Panc1 (cell line): ENCODE data around the gene NOL7. TPM values are rescaled to one million over a fixed set of nuclear protein-coding genes. Genes with fewer than 3 reads are reported as not detected.

Experiments used
- ATAC-seq: fragments of 200-7000 bp; cut with Tn5 transposase; 2 replicates; pipeline ENCODE4 v1.9.1; 2020; ENCODE audit warnings: mild to moderate bottlenecking, moderate library complexity
- BruUV-seq: library from RNA; stranded (reverse); fragments of 400-500 nt; replicated peaks from 2 replicates; lab custom pipeline; 2021; lab: Mats Ljungman, UMichigan
- CTCF ChIA-PET: fragments of 300-600 bp; sonication (Branson Sonifier 250); formaldehyde crosslinking; loops from one replicate; lab custom pipeline; 2022; ENCODE audit warnings: antibody characterized with exemption; lab: Charles Lee
- POLR2A ChIA-PET: fragments of 300-600 bp; sonication (Branson Sonifier 250); formaldehyde crosslinking; loops from one replicate; lab custom pipeline; 2022; ENCODE audit warnings: antibody characterized with exemption; lab: Charles Lee
- DNase-seq: peaks from one replicate; pipeline ENCODE4 v3.0.0-alpha.2; 2010; ENCODE audit warnings: low read depth, low spot score
- H3K27ac ChIP-seq: 2 replicates; pipeline ENCODE4 v1.5.1; 2011; ENCODE audit warnings: mild to moderate bottlenecking, low read length, inconsistent platforms
- H3K27me3 ChIP-seq: fragments of 200-500 bp; sonication (Bioruptor generic); 2 replicates; pipeline ENCODE4 v1.6.0; 2014; ENCODE audit warnings: low read length, inconsistent platforms; ENCODE audit not compliant: control insufficient read depth, insufficient read depth
- H3K36me3 ChIP-seq: fragments of 200-500 bp; sonication (Bioruptor generic); 2 replicates; pipeline ENCODE4 v1.5.1; 2014; ENCODE audit warnings: inconsistent platforms, mild to moderate bottlenecking, low read length, moderate library complexity; ENCODE audit not compliant: control insufficient read depth, insufficient read depth
- H3K4me1 ChIP-seq: 2 replicates; pipeline ENCODE4 v1.5.1; 2011; ENCODE audit warnings: inconsistent platforms, mild to moderate bottlenecking, low read length, moderate library complexity; ENCODE audit not compliant: control insufficient read depth, insufficient read depth
- H3K4me3 ChIP-seq, 2 experiments: 2 replicates each; pipeline ENCODE4 v1.5.1; 2011 to 2012; ENCODE audit warnings: low read depth in 2 of 2, low read length in 2 of 2, mild to moderate bottlenecking in 2 of 2, inconsistent platforms in 1 of 2, moderate library complexity in 1 of 2
- H3K9me3 ChIP-seq: fragments of 200-500 bp; sonication (Bioruptor generic); 2 replicates; pipeline ENCODE4 v1.5.1; 2014; ENCODE audit warnings: low read depth, mild to moderate bottlenecking, inconsistent platforms, low read length, moderate library complexity; ENCODE audit not compliant: control insufficient read depth, insufficient read depth
- CTCF ChIP-seq: fragments of 450-650 bp; IDR thresholded peaks from 2 replicates; pipeline ENCODE4 v1.5.1; 2017; ENCODE audit warnings: mild to moderate bottlenecking
- POLR2AphosphoS5 ChIP-seq: IDR thresholded peaks from 2 replicates; pipeline ENCODE4 v1.6.1; 2012; ENCODE audit warnings: mild to moderate bottlenecking, low read depth, low read length, moderate library complexity
- REST ChIP-seq, 2 experiments: IDR thresholded peaks; 2 replicates each; pipeline ENCODE4 v1.6.1; 2011 to 2012; ENCODE audit warnings: low read depth in 2 of 2, control low read depth in 1 of 2, low read length in 1 of 2, mild to moderate bottlenecking in 1 of 2, moderate library complexity in 1 of 2; ENCODE audit not compliant: insufficient read depth in 1 of 2
- SIN3A ChIP-seq: IDR thresholded peaks from 2 replicates; pipeline ENCODE4 v1.6.1; 2012; ENCODE audit warnings: low read depth, mild to moderate bottlenecking, low read length, moderate library complexity, borderline replicate concordance; ENCODE audit not compliant: insufficient read depth
- TCF7L2 ChIP-seq: IDR thresholded peaks from 2 replicates; pipeline ENCODE4 v1.6.1; 2011; ENCODE audit warnings: mild to moderate bottlenecking, low read depth, low read length, inconsistent platforms
- in situ Hi-C: cut with HindIII; loops from 2 replicates; pipeline ENCODE4 v1.10.0; 2016; ENCODE audit warnings: low sequenced_read_pairs, low pct_unique_long_range_greater_than_20kb
- intact Hi-C: fragments of 100-400 bp; cut with micrococcal nuclease; formaldehyde crosslinking; loops from one replicate; pipeline ENCODE4 v1.10.0; 2022; ENCODE audit not compliant: unreplicated experiment
- total RNA-seq: library from RNA; stranded (reverse); gene quantifications from one replicate; pipeline ENCODE4 v1.2.1, GENCODE V29; 2021; ENCODE audit not compliant: unreplicated experiment

Gene NOL7
- total RNA-seq, 1 experiment from 2014 or later: 74.4 TPM

GRCh38 chr6:13573669-13574110 is 41.4 kb upstream of the NOL7 start:
- no peaks in the 10 kb centered on the region for H3K27me3 ChIP-seq
- DNase-seq (no peak), ATAC-seq (no peak)
- ChIA-PET POLR2A (no interaction called here), CTCF (no interaction called here)
- peak overlapping the region; percentile 73 to 88 for H3K4me3 ChIP-seq
- TSS peak; percentile 89 for BruUV-seq
- no peaks in the 10 kb centered on the region for H3K36me3 ChIP-seq
- H3K9me3 ChIP-seq: no peaks in the 10 kb centered on the region
- H3K4me1 ChIP-seq: peaks cover 11% of the 10 kb centered on the region; the same call in 1 of the 2 replicates
- peak overlapping the region; percentile 88 for H3K27ac ChIP-seq
- TF ChIP-seq REST (IDR thresholded peaks at IDR 0.05; ENCODE audit: insufficient read depth in 1 of 2, low read depth in 2 of 2, low read length in 1 of 2): no peak
- TF ChIP-seq CTCF: no peak
- TF ChIP-seq SIN3A: no peak
- TF ChIP-seq POLR2AphosphoS5: no peak
- TF ChIP-seq TCF7L2: no peak
- in situ Hi-C loops (no loop called here), intact Hi-C loops (loop anchor here (10.0 kb wide), 1 partner anchor 239 kb away; no protein-coding TSS in a partner anchor)

GRCh38 chr6:13574149-13574570 is 41.0 kb upstream of the NOL7 start:
- H3K4me3 ChIP-seq: peak overlapping the region; percentile 73 to 88
- ATAC-seq: peak; percentile 92
- H3K9me3 ChIP-seq: no peaks in the 10 kb centered on the region
- in situ Hi-C loops: no loop called here
- TF ChIP-seq CTCF (peak; percentile 75), REST (IDR thresholded peaks at IDR 0.05; ENCODE audit: insufficient read depth in 1 of 2, low read depth in 2 of 2, low read length in 1 of 2) (no peak)
- intact Hi-C loops: loop anchor here (10.0 kb wide), 1 partner anchor 239 kb away; no protein-coding TSS in a partner anchor
- ChIA-PET CTCF (interaction anchor here (0.6 to 1.1 kb wide), 2 partner anchors 239 to 663 kb away, joined by 3 to 5 read pairs; no protein-coding TSS in a partner anchor), POLR2A (interaction anchor here (0.6 kb wide), 1 partner anchor 14 kb away, joined by 3 read pairs; no protein-coding TSS in a partner anchor)
- no TSS peak for BruUV-seq
- H3K36me3 ChIP-seq: no peaks in the 10 kb centered on the region
- H3K27ac ChIP-seq: peak overlapping the region; percentile 90; the same call in 1 of the 2 replicates
- peak; percentile 69 for DNase-seq
- peaks cover 11% of the 10 kb centered on the region; the same call in 1 of the 2 replicates for H3K4me1 ChIP-seq
- no peaks in the 10 kb centered on the region for H3K27me3 ChIP-seq
